Mesendoderm (in vitro differentiated cells): ENCODE data around the gene PLCL2.

Experiments used
- DNase-seq: peaks from one replicate; pipeline ENCODE4 v3.0.0; 2013
- H2AK5ac ChIP-seq: 2 replicates; pipeline ENCODE4 v1.6.1; 2013; ENCODE audit warnings: low read length, inconsistent platforms
- H2BK120ac ChIP-seq: 2 replicates; pipeline ENCODE4 v1.6.1; 2013; ENCODE audit warnings: low read depth, mild to moderate bottlenecking, low read length, moderate library complexity, mixed read lengths
- H2BK15ac ChIP-seq: replicated peaks from 2 replicates; pipeline ENCODE4 v1.6.1; 2013; ENCODE audit warnings: low read depth, mild to moderate bottlenecking, moderate library complexity
- H2BK5ac ChIP-seq: 2 replicates; pipeline ENCODE4 v1.6.1; 2013; ENCODE audit warnings: low read length, inconsistent platforms
- H3K18ac ChIP-seq: 2 replicates; pipeline ENCODE4 v1.6.1; 2013; ENCODE audit warnings: mild to moderate bottlenecking, low read length, mixed read lengths
- H3K23ac ChIP-seq: one replicate; pipeline ENCODE4 v1.6.1; 2013; ENCODE audit warnings: low read length
- H3K27ac ChIP-seq: 2 replicates; pipeline ENCODE4 v1.5.1; 2013; ENCODE audit warnings: low read depth, mild to moderate bottlenecking, inconsistent platforms, low read length, moderate library complexity
- H3K27me3 ChIP-seq: 2 replicates; pipeline ENCODE4 v1.6.1; 2013; ENCODE audit warnings: low read length, control low read depth, mild to moderate bottlenecking, inconsistent platforms; ENCODE audit not compliant: insufficient read depth, poor library complexity
- H3K36me3 ChIP-seq: 2 replicates; pipeline ENCODE4 v1.6.1; 2013; ENCODE audit warnings: low read length, inconsistent platforms; ENCODE audit not compliant: control insufficient read depth, insufficient read depth
- H3K4ac ChIP-seq: one replicate; pipeline ENCODE4 v1.6.1; 2013; ENCODE audit warnings: low read depth, mild to moderate bottlenecking, low read length, moderate library complexity
- H3K4me1 ChIP-seq: 2 replicates; pipeline ENCODE4 v1.6.1; 2013; ENCODE audit warnings: low read depth, low read length, inconsistent platforms; ENCODE audit not compliant: control insufficient read depth
- H3K4me2 ChIP-seq: 2 replicates; pipeline ENCODE4 v1.6.1; 2013; ENCODE audit warnings: low read length
- H3K4me3 ChIP-seq: 2 replicates; pipeline ENCODE4 v1.5.1; 2013; ENCODE audit warnings: mild to moderate bottlenecking, low read length
- H3K56ac ChIP-seq: one replicate; pipeline ENCODE4 v1.6.1; 2013; ENCODE audit warnings: low read length
- H3K79me1 ChIP-seq: 2 replicates; pipeline ENCODE4 v1.6.1; 2013; ENCODE audit warnings: low read length, inconsistent platforms
- H3K79me2 ChIP-seq: 2 replicates; pipeline ENCODE4 v1.6.1; 2013; ENCODE audit warnings: mild to moderate bottlenecking, low read length; ENCODE audit not compliant: control insufficient read depth, insufficient read depth
- H3K9ac ChIP-seq: 2 replicates; pipeline ENCODE4 v1.6.1; 2013; ENCODE audit warnings: low read length, inconsistent platforms
- H4K5ac ChIP-seq: one replicate; pipeline ENCODE4 v1.6.1; 2013; ENCODE audit warnings: low read length
- H4K8ac ChIP-seq: one replicate; pipeline ENCODE4 v1.6.1; 2013; ENCODE audit warnings: low read depth, mild to moderate bottlenecking, control low read depth, low read length, moderate library complexity
- WGBS: extraction: QIAGEN DNeasy Blood & Tissue Kit; methylation state at CpG from one replicate; pipeline ENCODE4 v1.1.7; 2013; ENCODE audit warnings: low lambda C conversion rate, missing lambda C conversion rate; ENCODE audit not compliant: insufficient coverage; ENCODE audit errors: extremely low coverage; 5-methylcytosine and 5-hydroxymethylcytosine counted together

The PLCL2 gene

DNA sequence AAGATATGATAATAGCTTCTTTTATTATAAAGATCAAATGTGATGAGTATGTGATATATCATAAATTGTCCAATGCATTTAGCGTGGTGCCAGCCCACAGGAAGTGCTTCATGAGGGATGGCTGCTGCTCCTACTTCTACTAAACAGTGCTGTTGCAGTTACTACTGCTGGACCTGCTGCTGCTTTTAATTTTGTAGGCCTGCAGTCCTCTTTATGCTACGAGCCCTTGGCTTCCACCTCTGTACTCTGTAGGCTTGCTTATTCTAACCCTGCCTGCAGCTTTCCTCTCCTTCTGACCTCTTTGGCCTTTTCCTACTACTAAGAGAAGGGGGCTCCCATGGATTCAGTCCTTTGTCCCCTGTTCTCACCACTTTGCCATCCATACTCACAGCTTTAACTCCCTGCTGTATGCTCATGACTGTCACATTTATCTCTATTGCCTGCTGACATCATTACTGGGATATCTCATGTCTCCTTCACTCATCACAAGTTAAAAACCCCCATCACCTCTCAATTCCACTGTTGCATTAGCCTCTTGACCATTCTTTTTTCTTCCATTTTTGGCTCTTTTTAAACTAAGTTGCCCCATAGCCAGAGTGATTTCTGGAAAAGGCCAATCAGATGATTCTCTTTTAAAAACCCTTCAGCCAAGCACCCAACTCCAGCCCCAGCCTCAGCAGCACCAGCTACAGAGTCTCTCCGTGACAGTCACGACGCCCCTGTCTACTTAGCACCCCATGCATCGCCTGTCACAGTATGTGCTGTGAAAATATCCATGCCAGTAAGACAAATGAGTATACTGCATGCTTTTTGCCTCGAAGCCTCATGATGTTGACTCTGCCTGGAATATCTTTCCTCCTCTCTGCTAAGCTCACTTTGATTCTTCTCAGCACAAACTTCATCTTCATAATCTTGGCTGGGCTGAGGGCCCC is 56.3 kb downstream of the PLCL2 start:
- H2BK5ac ChIP-seq: no peak overlapping the region
- H3K18ac ChIP-seq: no peak overlapping the region
- no peak overlapping the region for H3K23ac ChIP-seq
- no peak overlapping the region for H2BK15ac ChIP-seq
- no peaks in the 10 kb centered on the region for H3K4me1 ChIP-seq
- H3K36me3 ChIP-seq: no peaks in the 10 kb centered on the region
- no peak overlapping the region for H2BK120ac ChIP-seq
- no CpG with 5 or more reads among the region's 7 CpGs for WGBS
- H3K4me2 ChIP-seq: no peak overlapping the region
- H4K8ac ChIP-seq: no peak overlapping the region
- no peak overlapping the region for H2AK5ac ChIP-seq
- H3K27me3 ChIP-seq: no peaks in the 10 kb centered on the region
- no peak overlapping the region for H4K5ac ChIP-seq
- H3K27ac ChIP-seq: no peak overlapping the region
- no peaks in the 10 kb centered on the region for H3K79me2 ChIP-seq
- no peak overlapping the region for H3K4ac ChIP-seq
- H3K79me1 ChIP-seq: no peaks in the 10 kb centered on the region
- DNase-seq: peak; percentile 11
- H3K56ac ChIP-seq: no peak overlapping the region
- H3K9ac ChIP-seq: no peak overlapping the region
- no peak overlapping the region for H3K4me3 ChIP-seq

DNA sequence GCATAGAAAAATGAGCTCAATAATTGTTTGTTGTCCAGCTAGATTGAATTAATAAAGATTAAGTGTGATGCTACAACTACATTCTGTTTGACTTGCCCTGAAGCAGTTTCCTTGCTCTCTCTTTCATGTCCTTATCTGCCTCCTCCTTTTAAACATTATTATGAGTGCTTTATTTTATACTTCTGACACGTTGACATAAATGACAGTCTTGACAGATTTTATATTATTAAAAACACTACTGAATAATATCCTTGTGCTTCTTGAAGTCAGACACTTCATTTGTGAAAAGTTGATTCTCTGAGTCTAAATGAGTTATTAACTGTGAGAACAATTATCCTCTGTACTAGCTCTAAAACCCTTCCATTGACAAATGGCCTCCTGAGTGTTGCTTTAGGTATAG is 58.2 kb downstream of the PLCL2 start:
- Histone ChIP-seq H3K4me2 (no peak overlapping the region), H3K79me2 (no peaks in the 10 kb centered on the region), H2BK15ac (no peak overlapping the region), H3K4ac (no peak overlapping the region), H4K5ac (no peak overlapping the region), H3K27ac (no peak overlapping the region), H3K18ac (no peak overlapping the region), H3K23ac (no peak overlapping the region), H3K56ac (no peak overlapping the region), H3K79me1 (no peaks in the 10 kb centered on the region), H4K8ac (no peak overlapping the region), H2BK120ac (no peak overlapping the region), H3K36me3 (no peaks in the 10 kb centered on the region), H3K27me3 (no peaks in the 10 kb centered on the region), H2AK5ac (no peak overlapping the region), H3K4me1 (no peaks in the 10 kb centered on the region), H2BK5ac (no peak overlapping the region), H3K4me3 (no peak overlapping the region), H3K9ac (no peak overlapping the region)
- no CpG with 5 or more reads among the region's 1 CpG for WGBS
- DNase-seq: no peak

DNA sequence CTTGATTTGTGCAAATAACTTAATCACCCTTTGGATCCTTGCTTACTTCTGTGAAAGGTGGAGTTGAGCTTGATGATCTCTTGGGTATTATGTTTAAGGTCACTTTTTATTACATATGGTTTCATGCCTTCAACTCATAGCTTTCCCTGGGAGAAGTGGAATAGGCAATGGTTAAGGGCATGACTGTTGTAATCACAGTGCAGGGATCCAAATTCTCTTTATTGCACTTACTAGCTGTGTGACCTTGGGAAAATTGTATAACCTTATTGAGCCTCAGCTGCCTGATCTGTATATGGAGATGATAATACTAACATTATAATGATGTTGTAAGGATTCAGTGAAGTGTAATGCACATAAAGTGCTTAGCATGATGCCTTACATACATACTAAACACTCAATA is 59.1 kb downstream of the PLCL2 start:
- Histone ChIP-seq H4K8ac (no peak overlapping the region), H2BK120ac (no peak overlapping the region), H3K4me2 (no peak overlapping the region), H3K79me1 (no peaks in the 10 kb centered on the region), H3K23ac (no peak overlapping the region), H2BK5ac (no peak overlapping the region), H3K4me1 (no peaks in the 10 kb centered on the region), H2BK15ac (no peak overlapping the region), H3K56ac (no peak overlapping the region), H2AK5ac (no peak overlapping the region), H3K36me3 (no peaks in the 10 kb centered on the region), H3K18ac (no peak overlapping the region), H3K4ac (no peak overlapping the region), H3K79me2 (no peaks in the 10 kb centered on the region), H3K4me3 (no peak overlapping the region), H4K5ac (no peak overlapping the region), H3K27me3 (no peaks in the 10 kb centered on the region), H3K27ac (no peak overlapping the region), H3K9ac (no peak overlapping the region)
- no peak for DNase-seq

DNA sequence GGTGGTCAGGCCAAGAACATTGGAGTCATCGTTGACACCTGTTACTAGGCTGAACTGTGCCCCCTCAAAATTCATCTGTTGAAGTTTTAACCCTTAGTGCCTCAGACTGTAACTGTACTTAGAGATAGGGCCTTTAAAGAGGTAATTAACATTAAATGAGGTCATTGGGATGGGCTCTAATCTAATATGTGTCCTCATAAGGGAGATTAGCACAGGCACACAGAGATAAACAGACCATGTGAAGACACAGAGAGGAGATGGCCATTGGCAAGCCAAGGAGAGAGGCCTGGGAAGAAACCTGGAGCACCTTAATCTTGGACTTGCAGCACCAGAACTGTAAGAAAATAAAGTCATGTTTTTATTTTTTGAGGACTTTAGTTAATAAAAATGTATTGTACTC is 59.6 kb downstream of the PLCL2 start:
- H3K4ac ChIP-seq: no peak overlapping the region
- H2BK15ac ChIP-seq: no peak overlapping the region
- H3K23ac ChIP-seq: no peak overlapping the region
- no CpG with 5 or more reads among the region's 1 CpG for WGBS
- H3K79me2 ChIP-seq: no peaks in the 10 kb centered on the region
- H3K36me3 ChIP-seq: no peaks in the 10 kb centered on the region
- H2AK5ac ChIP-seq: no peak overlapping the region
- no peaks in the 10 kb centered on the region for H3K79me1 ChIP-seq
- no peaks in the 10 kb centered on the region for H3K4me1 ChIP-seq
- H3K9ac ChIP-seq: no peak overlapping the region
- H2BK5ac ChIP-seq: no peak overlapping the region
- no peak overlapping the region for H2BK120ac ChIP-seq
- DNase-seq: no peak
- H3K4me2 ChIP-seq: no peak overlapping the region
- no peak overlapping the region for H3K4me3 ChIP-seq
- no peak overlapping the region for H3K56ac ChIP-seq
- H3K18ac ChIP-seq: no peak overlapping the region
- no peak overlapping the region for H4K8ac ChIP-seq
- no peak overlapping the region for H3K27ac ChIP-seq
- H4K5ac ChIP-seq: no peak overlapping the region
- no peaks in the 10 kb centered on the region for H3K27me3 ChIP-seq

DNA sequence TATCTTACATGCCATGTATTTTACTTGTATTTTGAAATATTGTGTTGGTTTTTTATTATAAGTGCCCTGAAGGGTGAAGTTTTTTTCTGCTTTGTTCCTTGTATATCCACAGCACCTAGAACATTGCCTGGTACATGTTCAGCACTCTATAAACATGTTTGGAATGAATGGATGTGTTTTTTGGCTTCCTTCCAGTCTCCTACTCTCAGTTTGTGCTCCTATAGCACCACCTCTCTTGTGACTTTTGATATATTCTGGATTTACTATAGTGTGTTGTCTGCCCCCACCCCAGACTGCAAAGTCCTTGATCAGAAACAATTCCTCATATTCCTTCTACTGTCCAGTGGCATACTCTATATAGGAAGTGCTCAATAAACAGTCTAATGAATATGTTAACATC is 60.6 kb downstream of the PLCL2 start:
- Histone ChIP-seq H3K4me1 (no peaks in the 10 kb centered on the region), H3K18ac (no peak overlapping the region), H2AK5ac (no peak overlapping the region), H3K27ac (no peak overlapping the region), H2BK15ac (no peak overlapping the region), H3K79me2 (no peaks in the 10 kb centered on the region), H3K79me1 (no peaks in the 10 kb centered on the region), H3K4ac (no peak overlapping the region), H4K5ac (no peak overlapping the region), H3K56ac (no peak overlapping the region), H3K9ac (no peak overlapping the region), H3K36me3 (no peaks in the 10 kb centered on the region), H3K23ac (no peak overlapping the region), H2BK5ac (no peak overlapping the region), H2BK120ac (no peak overlapping the region), H4K8ac (no peak overlapping the region), H3K27me3 (no peaks in the 10 kb centered on the region), H3K4me2 (no peak overlapping the region), H3K4me3 (no peak overlapping the region)
- no peak for DNase-seq

DNA sequence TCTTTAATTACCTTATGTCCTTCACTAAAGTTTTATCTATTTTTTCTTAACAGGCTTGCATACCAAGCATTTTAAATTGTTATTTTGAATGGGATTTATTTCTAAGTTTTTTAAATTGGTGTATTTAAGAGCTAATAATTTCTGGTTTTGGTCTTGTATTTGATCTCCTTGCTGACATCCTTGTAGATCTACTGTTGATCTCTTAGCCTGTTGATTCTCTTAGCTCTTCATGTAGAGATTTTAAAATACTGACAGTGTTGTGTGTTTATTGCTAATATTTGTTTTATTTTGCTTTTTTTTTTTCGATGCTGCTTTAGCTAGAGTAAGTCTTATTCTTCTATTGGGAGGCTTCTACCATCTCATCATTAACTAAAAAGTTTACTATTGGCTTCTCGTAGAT is 65.5 kb downstream of the PLCL2 start:
- Histone ChIP-seq H4K8ac (no peak overlapping the region), H3K4ac (no peak overlapping the region), H3K79me2 (no peaks in the 10 kb centered on the region), H3K4me3 (no peak overlapping the region), H4K5ac (no peak overlapping the region), H2BK120ac (no peak overlapping the region), H2BK15ac (no peak overlapping the region), H3K27ac (no peak overlapping the region), H2BK5ac (no peak overlapping the region), H3K23ac (no peak overlapping the region), H3K9ac (no peak overlapping the region), H3K27me3 (no peaks in the 10 kb centered on the region), H3K4me2 (no peak overlapping the region), H3K18ac (no peak overlapping the region), H2AK5ac (no peak overlapping the region), H3K79me1 (no peaks in the 10 kb centered on the region), H3K36me3 (no peaks in the 10 kb centered on the region), H3K56ac (no peak overlapping the region), H3K4me1 (no peaks in the 10 kb centered on the region)
- WGBS: no CpG with 5 or more reads among the region's 2 CpGs
- no peak for DNase-seq
